ENCODE measurements around the gene NR2C2.
"Not testable (repeated sequence)": the region's sequence is repeated elsewhere in the genome, so short reads cannot be mapped to it uniquely, and the experiment has no call there.

The NR2C2 gene
- 64.0 to 223 reads per million in 2 donors for total RNA-seq

DNA sequence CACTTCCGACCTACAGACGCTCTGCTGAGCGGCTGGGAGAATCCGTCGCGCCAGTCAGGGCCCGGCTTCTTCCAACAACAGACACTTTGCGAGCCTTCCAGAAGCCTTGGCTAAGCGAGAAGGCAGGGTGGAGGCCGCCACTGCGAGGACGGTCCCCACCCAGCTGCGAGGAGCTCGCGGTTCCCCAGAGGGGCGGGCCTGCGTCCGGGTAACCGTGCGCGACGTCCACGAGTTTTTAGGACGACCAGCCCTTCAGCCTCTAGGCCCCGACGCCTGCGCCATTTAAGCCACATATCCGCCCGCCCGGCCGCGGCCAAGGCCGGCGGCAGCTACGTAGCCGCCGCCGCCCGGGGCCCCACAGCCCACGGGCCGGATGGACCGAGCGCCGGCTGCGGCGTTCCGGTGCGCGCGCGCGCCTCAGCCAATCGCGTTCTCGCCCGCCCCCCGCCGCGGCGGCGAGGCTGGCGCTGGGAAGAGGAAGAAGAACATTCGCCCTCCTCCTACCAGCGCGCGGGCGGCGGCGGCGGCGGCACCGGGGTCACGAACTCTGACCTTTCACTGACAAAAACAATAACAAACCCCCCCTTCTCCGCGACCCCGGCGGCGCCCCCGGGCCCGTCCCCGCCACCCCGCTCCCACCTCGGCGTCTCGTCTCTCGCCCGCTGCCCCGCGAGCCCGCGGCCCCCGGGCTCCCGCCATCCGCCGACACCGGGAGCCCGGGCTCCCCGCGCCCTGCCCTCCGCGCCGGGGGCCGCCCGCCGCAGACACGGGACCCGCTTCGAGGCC lies at the start of gene NR2C2:
NR2C2 (plus strand) TSS at position 484 of the 786 bp plus-strand sequence. CDS start 56,332 bp downstream, outside the sequence.
- peak; percentile 86 for DNase-seq

GRCh38 chr3:14898929-14899328 lies 48.5 kb upstream of the NR2C2 start:
- DNase-seq, result no peak

GRCh38 chr3:14899993-14900618 lies 47.3 kb upstream of the NR2C2 start:
- no peak for DNase-seq

DNA sequence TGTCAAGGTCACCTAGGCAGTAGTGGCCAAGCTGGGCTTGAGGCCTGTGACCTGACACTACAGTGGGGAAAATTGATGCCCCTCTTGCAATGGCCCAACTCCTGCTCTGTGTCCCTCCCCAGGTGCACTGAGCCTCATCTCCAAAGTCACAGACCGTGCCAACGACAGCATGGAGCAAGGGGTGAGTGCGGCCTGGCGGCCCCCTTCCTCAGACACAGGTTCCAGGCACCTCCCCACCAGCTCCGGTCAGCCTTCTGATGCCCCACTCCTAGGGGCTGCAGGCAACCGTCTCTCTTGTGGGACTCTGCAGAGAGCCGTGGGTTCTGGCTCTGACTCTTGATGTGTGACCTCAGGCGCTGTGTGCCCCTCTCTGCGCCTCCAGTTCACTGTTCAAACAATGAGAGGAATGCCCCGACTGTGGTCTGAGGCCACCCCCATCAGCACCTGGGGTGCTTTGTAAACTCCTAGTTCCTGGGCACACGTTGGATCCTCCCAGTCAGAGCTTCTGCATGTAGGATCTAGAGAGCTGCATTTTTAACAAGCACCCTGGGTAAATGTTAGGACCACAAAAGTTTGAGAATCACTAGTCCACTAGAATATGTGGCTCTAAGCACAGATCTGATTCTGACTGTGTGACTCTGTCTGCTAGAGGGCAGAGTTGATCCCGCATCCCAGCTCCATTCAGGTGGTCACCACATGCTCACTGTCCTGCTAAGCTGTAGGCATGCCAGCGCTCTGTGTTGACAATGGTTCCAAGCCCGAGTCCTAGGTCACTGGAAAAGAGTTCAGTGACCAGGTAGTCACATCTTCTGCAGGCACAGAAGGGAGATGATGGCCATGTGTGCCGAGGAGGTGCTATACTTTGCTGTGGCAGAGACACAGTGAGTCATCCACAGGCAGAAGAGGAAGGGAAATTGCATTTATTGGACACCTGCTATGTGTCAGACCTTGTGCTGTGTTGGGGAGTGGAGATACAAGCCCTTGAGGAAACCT lies 46.2 kb upstream of the NR2C2 start:
- no peak for DNase-seq

DNA sequence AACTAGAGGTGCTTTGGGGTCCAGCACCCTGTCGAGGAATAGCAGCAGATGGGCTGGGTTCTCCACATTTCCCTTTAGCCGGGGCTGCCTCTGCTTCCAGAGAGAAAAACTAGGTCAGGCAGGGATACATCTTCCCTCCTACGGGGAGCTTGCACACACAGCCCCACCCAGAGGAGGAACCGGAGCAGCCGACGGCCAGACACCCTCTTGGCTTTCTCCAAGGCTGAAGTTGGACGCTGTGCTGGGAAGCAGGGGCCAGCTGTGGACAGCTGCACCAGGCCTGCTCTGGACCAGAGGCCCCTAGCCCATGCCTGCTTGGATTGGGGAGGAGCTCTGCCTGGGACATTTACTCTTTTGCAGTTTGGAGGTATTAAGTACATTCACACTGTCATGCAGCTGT lies 44.7 kb upstream of the NR2C2 start:
- DNase-seq, result no peak

GRCh38 chr3:14903501-14903900 lies 43.9 kb upstream of the NR2C2 start:
- not testable (repeated sequence) for DNase-seq

GRCh38 chr3:14905055-14905657 lies 42.2 kb upstream of the NR2C2 start:
- no peak for DNase-seq

DNA sequence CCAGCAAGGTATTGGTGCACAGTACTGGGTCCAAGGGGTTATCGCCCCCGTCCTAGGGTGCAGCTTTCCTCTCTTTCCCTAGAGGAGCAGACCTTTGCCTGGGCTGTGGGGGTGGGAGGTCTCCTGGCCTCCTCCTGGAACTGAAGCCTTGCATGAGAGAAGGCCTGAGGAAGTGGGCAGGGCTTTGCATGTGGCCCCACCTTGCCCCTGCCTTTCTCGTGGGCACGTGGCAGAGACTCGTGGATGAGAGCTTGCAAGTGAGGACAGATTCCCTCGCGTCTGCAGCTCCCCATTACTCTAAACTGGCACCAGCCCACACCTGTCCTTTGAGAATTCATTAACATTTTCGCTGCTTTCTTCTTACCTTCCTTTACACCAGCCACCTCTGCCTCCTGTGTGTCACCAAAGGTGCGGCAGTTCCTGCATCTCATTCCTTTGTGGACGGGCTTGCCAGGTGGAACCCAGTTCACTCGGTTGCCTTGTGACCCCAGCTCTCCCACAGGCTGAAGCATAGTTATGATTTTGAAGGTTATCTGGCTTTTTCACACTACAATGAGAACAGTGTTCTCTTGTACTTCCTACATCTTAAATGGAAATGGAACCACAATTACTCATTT lies 40.9 kb upstream of the NR2C2 start:
- DNase-seq, result no peak

DNA sequence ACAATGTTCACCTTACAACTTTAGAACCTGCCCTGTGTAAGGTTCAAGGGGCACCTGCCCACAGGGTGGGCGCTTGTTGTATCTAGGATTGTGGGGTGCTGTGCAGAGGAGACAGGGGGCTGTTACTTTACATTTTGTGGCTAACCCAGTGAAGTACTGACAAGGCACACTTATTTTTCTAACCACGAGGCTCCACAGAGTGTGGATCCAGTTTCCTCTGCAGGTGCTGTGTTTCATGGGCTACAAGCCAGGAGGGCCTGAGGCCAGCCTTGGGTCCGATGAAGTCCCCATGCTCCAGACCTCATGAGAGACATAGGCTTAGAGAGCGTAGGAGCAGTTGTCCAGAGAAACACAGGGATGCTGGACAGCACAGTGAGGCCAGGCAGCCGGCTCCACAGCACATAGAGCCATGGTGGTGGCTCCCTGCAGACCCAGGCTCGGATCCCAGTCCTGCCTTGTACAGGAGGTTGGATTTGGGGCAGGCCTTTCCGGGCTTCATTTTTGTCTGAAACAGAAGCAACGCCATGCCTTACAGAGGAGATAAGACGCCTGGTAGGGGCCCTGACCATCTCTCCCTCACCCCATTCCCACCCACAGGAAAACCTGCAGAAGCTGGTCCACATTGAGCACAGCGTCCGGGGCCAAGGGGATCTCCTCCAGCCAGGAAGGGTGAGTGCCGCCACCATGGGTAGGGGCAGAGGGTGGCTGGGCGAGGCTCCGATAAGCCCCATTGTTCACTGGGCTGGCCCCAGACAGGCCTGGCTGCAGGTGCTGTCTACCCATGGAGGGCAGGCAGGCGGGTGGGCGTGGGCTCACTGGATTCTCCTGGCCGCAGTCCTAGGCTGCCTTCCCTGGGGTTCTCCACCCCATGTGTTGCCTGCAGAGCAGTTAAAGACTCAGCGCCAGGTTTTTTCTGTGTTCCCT lies 40.1 kb upstream of the NR2C2 start:
- no peak for DNase-seq

DNA sequence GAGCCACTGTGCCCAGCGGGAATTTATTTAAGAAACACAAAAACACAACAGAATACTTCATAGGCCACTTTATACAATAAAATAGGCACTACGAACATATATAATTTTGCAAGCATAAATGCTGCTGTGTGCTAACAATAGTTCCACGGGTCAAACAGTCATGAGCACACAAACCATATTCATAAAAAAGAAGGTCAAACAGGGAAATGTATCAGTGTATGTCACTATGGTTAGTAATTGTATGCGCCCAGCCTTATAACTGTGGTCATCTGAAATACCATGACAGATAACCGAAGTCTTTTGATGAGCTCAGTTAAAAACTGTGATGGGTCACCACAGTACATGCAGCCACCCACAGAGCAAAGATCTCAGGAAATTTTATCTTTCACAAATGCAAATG lies 38.1 kb upstream of the NR2C2 start:
- no peak for DNase-seq

- no peak for DNase-seq
These were observed 35.7 kb upstream of the NR2C2 start for GRCh38 chr3:14911651-14912050.

DNA sequence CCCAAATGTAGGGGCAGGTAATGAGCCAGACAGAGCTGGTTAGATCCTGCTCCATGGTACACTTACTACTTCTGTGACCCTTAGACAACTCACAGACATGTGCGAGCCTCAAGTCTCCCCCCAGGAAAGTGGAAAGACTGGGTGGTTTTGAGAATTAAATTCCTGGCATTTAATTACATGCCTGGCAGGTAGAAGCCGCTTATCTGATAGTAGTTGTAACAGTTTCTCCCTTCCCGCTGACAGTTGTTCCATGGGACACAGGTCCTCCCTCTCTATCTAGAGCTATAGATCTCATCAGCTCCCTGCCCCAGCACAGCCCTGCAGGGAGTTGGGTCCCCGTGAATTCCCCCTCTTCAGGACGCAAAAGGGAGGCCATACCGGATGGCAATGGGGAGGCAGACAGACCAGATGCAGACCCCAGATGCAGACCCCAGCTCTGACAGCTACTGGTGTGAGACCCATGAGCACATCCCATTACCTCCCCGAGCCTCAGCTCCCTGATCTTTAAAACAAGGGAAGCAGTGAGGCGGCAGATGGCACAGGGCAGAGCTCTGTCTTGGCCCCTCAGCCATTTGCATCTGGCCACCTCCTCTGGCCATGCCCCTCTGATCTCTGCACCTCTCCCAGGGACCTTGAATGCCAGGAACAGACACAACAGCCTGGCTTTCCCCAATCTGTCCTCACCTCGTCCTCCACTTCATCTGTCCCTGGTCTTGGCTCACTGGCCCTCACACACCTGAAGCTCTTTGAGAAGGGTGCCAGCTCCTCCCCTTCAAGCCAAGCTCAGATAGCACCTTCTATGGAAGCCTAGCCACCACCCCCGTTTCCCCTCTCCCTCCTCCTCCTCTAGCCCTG lies 34.1 kb upstream of the NR2C2 start:
- no peak for DNase-seq

- no peak for DNase-seq
These were observed 33.2 kb upstream of the NR2C2 start for GRCh38 chr3:14913926-14914778.

- DNase-seq, result no peak
These were observed 32.6 kb upstream of the NR2C2 start for GRCh38 chr3:14914779-14915117.

GRCh38 chr3:14915636-14916222 lies 31.7 kb upstream of the NR2C2 start:
- no peak for DNase-seq

DNA sequence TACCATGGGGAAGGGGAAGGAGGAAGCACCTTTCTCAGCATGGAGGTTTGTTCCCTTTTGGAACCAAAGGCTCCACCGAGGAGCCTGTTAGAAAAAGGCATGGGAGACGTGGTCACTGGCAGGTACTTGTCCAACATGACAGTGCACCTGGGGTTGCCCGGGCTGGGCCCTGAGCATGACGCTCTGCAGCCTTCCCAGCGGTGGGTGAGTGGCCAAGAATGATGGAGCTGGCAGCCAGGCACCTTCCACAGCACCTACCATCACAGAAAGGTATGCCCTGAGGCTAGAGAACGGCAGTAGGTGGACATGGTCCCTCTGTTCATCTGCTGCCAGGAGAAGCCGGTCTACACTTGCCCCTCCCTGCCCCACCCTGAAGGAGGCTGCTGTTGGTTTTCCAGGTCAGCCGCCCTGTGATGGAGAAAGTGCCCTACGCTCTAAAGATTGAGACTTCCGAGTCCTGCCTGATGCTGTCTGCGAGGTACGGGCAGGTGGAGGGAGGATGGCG lies 29.0 kb upstream of the NR2C2 start:
- DNase-seq, result no peak

GRCh38 chr3:14920536-14920935 lies 26.8 kb upstream of the NR2C2 start:
- no peak for DNase-seq

- DNase-seq, result peak; percentile 76
These were observed 26.3 kb upstream of the NR2C2 start for GRCh38 chr3:14921034-14921616.

All from T-helper 9 cell (primary cell).